ENCODE data around the gene CFL1.

- TF ChIP-seq CTCF (IDR thresholded peaks at IDR 0.05) (no peak), POLR2A (IDR thresholded peaks at IDR 0.05) (no peak), EP300 (IDR thresholded peaks at IDR 0.05; ENCODE audit: low read depth) (no peak)
Observed at GRCh38 chr11:65814131-65814985, 43.6 kb downstream of the CFL1 start.
